H1 (cell line): ENCODE data around the gene GALNT9. TPM values are rescaled to one million over a fixed set of nuclear protein-coding genes. Genes with fewer than 3 reads are reported as not detected.

Experiments used
- CTCF ChIA-PET: fragments of 300-600 bp; sonication (Branson Sonifier 250); formaldehyde crosslinking; loops from one replicate; lab custom pipeline; 2021; ENCODE audit not compliant: partially characterized antibody; lab: Charles Lee
- POLR2A ChIA-PET: fragments of 300-600 bp; sonication (Branson Sonifier 250); formaldehyde crosslinking; loops from one replicate; lab custom pipeline; 2021; ENCODE audit warnings: inconsistent platforms; ENCODE audit not compliant: partially characterized antibody; lab: Charles Lee
- DNase-seq, 2 experiments: peaks; one replicate each; pipeline versions ENCODE4 v3.0.0 to v3.0.0-alpha.2; 2010 to 2022; ENCODE audit warnings: low spot score in 2 of 2, low read depth in 1 of 2, mixed read lengths in 1 of 2
- FAIRE-seq: peaks from 2 replicates; lab custom pipeline; 2011; peaks lifted over from hg19 to GRCh38; lab: Jason Lieb, UNC
- H2AFZ ChIP-seq: 2 replicates; pipeline ENCODE4 v1.8.1; 2012; ENCODE audit warnings: low read length, inconsistent platforms
- H2AK5ac ChIP-seq: 2 replicates; pipeline ENCODE4 v1.6.1; 2013; ENCODE audit warnings: low read depth, low read length
- H2BK120ac ChIP-seq: replicated peaks from 2 replicates; pipeline ENCODE3; 2013; ENCODE audit warnings: low read depth, low read length, inconsistent platforms
- H2BK12ac ChIP-seq: 2 replicates; pipeline ENCODE4 v1.6.1; 2013; ENCODE audit warnings: low read depth, low read length
- H2BK15ac ChIP-seq: 2 replicates; pipeline ENCODE4 v1.6.1; 2013; ENCODE audit warnings: low read length
- H2BK20ac ChIP-seq: 2 replicates; pipeline ENCODE4 v1.6.1; 2013; ENCODE audit warnings: low read length
- H2BK5ac ChIP-seq: 2 replicates; pipeline ENCODE4 v1.6.1; 2013; ENCODE audit warnings: low read depth, low read length
- H3K14ac ChIP-seq: 2 replicates; pipeline ENCODE4 v1.6.1; 2013; ENCODE audit warnings: inconsistent platforms; ENCODE audit not compliant: insufficient read length
- H3K18ac ChIP-seq: 2 replicates; pipeline ENCODE4 v1.6.1; 2013; ENCODE audit warnings: low read length; ENCODE audit errors: extremely low read depth
- H3K23ac ChIP-seq: 2 replicates; pipeline ENCODE4 v1.6.1; 2013; ENCODE audit warnings: inconsistent platforms; ENCODE audit not compliant: insufficient read length
- H3K23me2 ChIP-seq: 2 replicates; pipeline ENCODE4 v1.6.1; 2013; ENCODE audit warnings: low read depth, low read length
- H3K27ac ChIP-seq: 2 replicates; pipeline ENCODE4 v1.6.1; 2011; ENCODE audit warnings: low read depth, low read length, inconsistent platforms
- H3K27me3 ChIP-seq, 4 experiments: replicated peaks in 1 of 4; 1 replicate in 1 of 4; 2 replicates in 3 of 4; pipeline versions ENCODE4 v1.6.1 to v1.8.1; 2011 to 2013; ENCODE audit warnings: low read length in 3 of 4, mild to moderate bottlenecking in 3 of 4, inconsistent platforms in 2 of 4, mixed read lengths in 2 of 4, moderate library complexity in 1 of 4; ENCODE audit not compliant: control insufficient read depth in 3 of 4, insufficient read depth in 3 of 4; ENCODE audit errors: extremely low read depth in 1 of 4
- H3K36me3 ChIP-seq, 4 experiments: 2 replicates each; pipeline versions ENCODE4 v1.6.1 to v1.8.1; 2011 to 2013; ENCODE audit warnings: mild to moderate bottlenecking in 4 of 4, low read length in 3 of 4, moderate library complexity in 2 of 4, control low read depth in 1 of 4, inconsistent platforms in 1 of 4; ENCODE audit not compliant: insufficient read depth in 4 of 4, control insufficient read depth in 2 of 4
- H3K4ac ChIP-seq: replicated peaks from 2 replicates; pipeline ENCODE3; 2013; ENCODE audit warnings: low read length, low read depth, mixed read lengths, inconsistent platforms; ENCODE audit not compliant: insufficient read length
- H3K4me1 ChIP-seq, 4 experiments: replicated peaks in 1 of 4; 1 replicate in 1 of 4; 2 replicates in 3 of 4; pipeline versions ENCODE4 v1.6.1 to v1.8.1; 2011 to 2013; ENCODE audit warnings: low read length in 3 of 4, inconsistent platforms in 2 of 4, mixed read lengths in 1 of 4; ENCODE audit not compliant: insufficient read depth in 4 of 4, control insufficient read depth in 3 of 4
- H3K4me2 ChIP-seq, 2 experiments: 2 replicates each; pipeline versions ENCODE4 v1.6.1 to v1.8.1; 2011 to 2013; ENCODE audit warnings: low read depth in 2 of 2, low read length in 2 of 2, control low read depth in 1 of 2, inconsistent platforms in 1 of 2, mild to moderate bottlenecking in 1 of 2; ENCODE audit not compliant: insufficient read depth in 1 of 2
- H3K4me3 ChIP-seq, 4 experiments: fragments of 200-600, 300-600 bp in 1 of 4; sonication (generic), shearing (Covaris generic), sonication (Bioruptor Twin) in 1 of 4; 2 replicates each; pipeline versions ENCODE4 v1.5.1 to v1.8.1; 2011 to 2016; ENCODE audit warnings: low read length in 4 of 4, low read depth in 3 of 4, control low read depth in 2 of 4, inconsistent platforms in 2 of 4, mild to moderate bottlenecking in 2 of 4, mixed read lengths in 1 of 4, moderate library complexity in 1 of 4; ENCODE audit not compliant: insufficient read depth in 2 of 4; ENCODE audit errors: extremely low read depth in 1 of 4
- H3K56ac ChIP-seq: replicated peaks from 2 replicates; pipeline ENCODE3; 2013; ENCODE audit warnings: low read depth, mild to moderate bottlenecking, mixed read lengths, low read length, inconsistent platforms; ENCODE audit not compliant: insufficient read length
- H3K79me1 ChIP-seq: 2 replicates; pipeline ENCODE4 v1.6.1; 2013; ENCODE audit warnings: low read depth, low read length, control low read depth
- H3K79me2 ChIP-seq, 2 experiments: 2 replicates each; pipeline versions ENCODE4 v1.6.1 to v1.8.1; 2012 to 2013; ENCODE audit warnings: low read length in 2 of 2, mild to moderate bottlenecking in 2 of 2, inconsistent platforms in 1 of 2; ENCODE audit not compliant: insufficient read depth in 2 of 2, control insufficient read depth in 1 of 2
- H3K9ac ChIP-seq, 4 experiments: replicated peaks in 1 of 4; 1 replicate in 1 of 4; 2 replicates in 3 of 4; pipeline versions ENCODE4 v1.6.1 to v1.8.1; 2011 to 2013; ENCODE audit warnings: low read depth in 3 of 4, low read length in 3 of 4, control low read depth in 2 of 4, mild to moderate bottlenecking in 2 of 4, moderate library complexity in 2 of 4, inconsistent platforms in 1 of 4; ENCODE audit errors: extremely low read depth in 1 of 4
- H3K9me3 ChIP-seq, 2 experiments: 2 replicates each; pipeline versions ENCODE4 v1.6.1 to v1.8.1; 2012 to 2013; ENCODE audit warnings: mild to moderate bottlenecking in 2 of 2, moderate library complexity in 2 of 2, control low read depth in 1 of 2, inconsistent platforms in 1 of 2, low read depth in 1 of 2, low read length in 1 of 2, mixed read lengths in 1 of 2; ENCODE audit not compliant: insufficient read depth in 2 of 2
- H4K20me1 ChIP-seq, 2 experiments: replicated peaks in 1 of 2; 2 replicates each; pipeline versions ENCODE3 to v1.8.1; 2011 to 2013; ENCODE audit warnings: inconsistent platforms in 2 of 2, low read length in 2 of 2, mild to moderate bottlenecking in 1 of 2; ENCODE audit not compliant: insufficient read depth in 2 of 2, control insufficient read depth in 1 of 2
- H4K5ac ChIP-seq: 2 replicates; pipeline ENCODE4 v1.6.1; 2013; ENCODE audit warnings: low read length, low read depth, mixed read lengths, inconsistent platforms; ENCODE audit not compliant: insufficient read length
- H4K8ac ChIP-seq: 2 replicates; pipeline ENCODE4 v1.8.0; 2013; ENCODE audit warnings: mild to moderate bottlenecking, moderate library complexity, low read length, inconsistent platforms; ENCODE audit not compliant: insufficient read depth; ENCODE audit errors: extremely low read depth
- H4K91ac ChIP-seq: replicated peaks from 2 replicates; pipeline ENCODE3; 2013; ENCODE audit warnings: low read length, mixed read lengths, inconsistent platforms; ENCODE audit not compliant: insufficient read length
- CHD2 ChIP-seq: IDR thresholded peaks from 2 replicates; pipeline ENCODE4 v1.6.1; 2012; ENCODE audit warnings: low read length, improper control_type of control experiment
- EZH2 ChIP-seq: fragments of 200-600 bp; sonication (generic); IDR thresholded peaks from 2 replicates; pipeline ENCODE4 v1.7.1; 2012; ENCODE audit warnings: low read depth, mild to moderate bottlenecking, moderate library complexity, low read length, inconsistent platforms; ENCODE audit not compliant: severe bottlenecking
- GTF2F1 ChIP-seq: IDR thresholded peaks from 2 replicates; pipeline ENCODE4 v1.6.1; 2012; ENCODE audit warnings: low read depth, low read length, improper control_type of control experiment, borderline replicate concordance
- KDM4A ChIP-seq: IDR thresholded peaks from one replicate; pipeline ENCODE4 v1.7.1; 2012; ENCODE audit warnings: low read depth, mild to moderate bottlenecking, moderate library complexity, low read length, inconsistent platforms; ENCODE audit not compliant: severe bottlenecking
- KDM5A ChIP-seq: fragments of 200-600 bp; IDR thresholded peaks from 2 replicates; pipeline ENCODE4 v1.7.1; 2012; ENCODE audit warnings: mild to moderate bottlenecking, low read length, inconsistent platforms, mixed read lengths
- NRF1 ChIP-seq: IDR thresholded peaks from 2 replicates; pipeline ENCODE4 v1.6.1; 2011; ENCODE audit warnings: mild to moderate bottlenecking, low read depth, low read length, improper control_type of control experiment
- RAD21 ChIP-seq, 2 experiments: IDR thresholded peaks in 1 of 2; conservative IDR thresholded peaks in 1 of 2; 2 replicates each; pipeline ENCODE4 v1.6.1; 2011; ENCODE audit warnings: low read depth in 2 of 2, low read length in 2 of 2, improper control_type of control experiment in 1 of 2, inconsistent platforms in 1 of 2, mild to moderate bottlenecking in 1 of 2, moderate library complexity in 1 of 2
- RBBP5 ChIP-seq: IDR thresholded peaks from 2 replicates; pipeline ENCODE4 v1.7.1; 2012; ENCODE audit warnings: low read depth, mild to moderate bottlenecking, inconsistent platforms, low read length, moderate library complexity, borderline replicate concordance
- RXRA ChIP-seq: IDR thresholded peaks from 2 replicates; pipeline ENCODE4 v1.6.1; 2011; ENCODE audit warnings: low read depth, mild to moderate bottlenecking, low read length, moderate library complexity; ENCODE audit not compliant: insufficient read depth
- SAP30 ChIP-seq: fragments of 300-600 bp; sonication (generic); IDR thresholded peaks from 2 replicates; pipeline ENCODE4 v1.7.1; 2012; ENCODE audit warnings: low read length, moderate library complexity, mild to moderate bottlenecking, inconsistent platforms; ENCODE audit not compliant: insufficient read depth, insufficient replicate concordance
- TEAD4 ChIP-seq: IDR thresholded peaks from 2 replicates; pipeline ENCODE4 v1.6.1; 2012; ENCODE audit warnings: low read depth, low read length, inconsistent platforms, mixed read lengths
- WGBS, 2 experiments: shearing (Covaris generic) in 1 of 2; methylation state at CpG; one replicate each; pipeline versions ENCODE4 v1.1.6 to v1.1.7; 2013 to 2015; ENCODE audit warnings: low lambda C conversion rate in 2 of 2, mixed read lengths in 2 of 2, inconsistent platforms in 1 of 2, low coverage in 1 of 2, missing lambda C conversion rate in 1 of 2; ENCODE audit not compliant: insufficient replicate concordance in 2 of 2, insufficient coverage in 1 of 2, insufficient read length in 1 of 2; ENCODE audit errors: extremely low coverage in 1 of 2, missing lambda C conversion rate in 1 of 2; 5-methylcytosine and 5-hydroxymethylcytosine counted together
- polyA plus RNA-seq, 7 experiments: library from polyadenylated mRNA; depleted of rRNA in 3 of 7; stranded (reverse) in 5 of 7; unstranded in 2 of 7; fragments of >200 nt in 5 of 7; fragments of 200-250 nt in 2 of 7; gene quantifications; 1 replicate in 5 of 7; 2 replicates in 1 of 7; 4 replicates in 1 of 7; pipeline versions ENCODE4 v1.2.1 to v1.2.3, GENCODE V29; 2011 to 2013; ENCODE audit warnings: missing spikeins in 2 of 7, mixed read lengths in 2 of 7
- total RNA-seq: library from RNA; stranded (reverse); fragmentation: NEBNext Ultra II Directional; extraction: Animal tissue kit (Norgen Biotek cat#: 25700); gene quantifications from 2 replicates; pipeline ENCODE4 v1.2.1, GENCODE V29; 2021
- TF ChIP-seq, protein P1 (sequence below): IDR thresholded peaks from 2 replicates; pipeline ENCODE4 v1.6.1; 2012; ENCODE audit warnings: inconsistent platforms
- TF ChIP-seq, protein P2 (sequence below): IDR thresholded peaks from 2 replicates; pipeline ENCODE4 v1.6.1; 2012; ENCODE audit warnings: inconsistent platforms

Gene GALNT9
- total and polyA plus RNA-seq, 2 of the 8 experiments (the other 6 are each of a cell fraction or from before 2014, with no cell fraction given): 2.0 to 3.6 TPM

DNA sequence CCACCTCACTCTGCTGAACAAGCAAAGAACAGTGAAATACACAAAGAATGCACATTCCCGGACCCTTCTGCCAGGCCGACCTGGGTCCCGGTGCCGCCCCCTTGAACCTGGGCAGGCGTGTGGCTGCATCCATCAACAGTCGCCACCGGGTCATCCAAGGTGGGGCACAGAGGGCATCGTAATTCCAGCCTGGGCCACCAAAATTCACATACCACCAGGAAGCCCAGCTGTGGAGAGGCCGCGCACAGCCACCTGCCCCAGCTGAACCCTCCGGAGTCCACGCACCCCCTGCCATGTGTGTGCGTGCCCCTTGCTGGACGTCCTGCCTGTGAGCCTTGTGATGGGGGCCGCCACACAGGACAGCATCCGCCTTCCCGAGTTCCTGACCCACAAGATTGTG, 99.5 kb downstream of the GALNT9 start:
- peaks cover 0 to 8% of the 10 kb centered on the region in 2 experiments for H4K20me1 ChIP-seq
- no peak overlapping the region for H2BK120ac ChIP-seq
- no peak overlapping the region for H4K8ac ChIP-seq
- H2BK5ac ChIP-seq: no peak overlapping the region
- no peaks in the 10 kb centered on the region for H3K79me2 ChIP-seq
- no peak overlapping the region for H3K14ac ChIP-seq
- CTCF ChIA-PET: interaction anchor here (1.1 kb wide), 1 partner anchor 55 kb away, joined by 5 read pairs; no protein-coding TSS in a partner anchor
- H2AFZ ChIP-seq: no peak overlapping the region
- no peak overlapping the region for H3K4me3 ChIP-seq
- H3K18ac ChIP-seq: no peak overlapping the region
- H3K23me2 ChIP-seq: peaks cover 18% of the 10 kb centered on the region; the same call in 1 of the 2 replicates
- 92% methylated on average over 17 of the region's 17 CpGs; no CpG with 5 or more reads in 1 of the 2 experiments for WGBS, 2 experiments
- no peaks in the 10 kb centered on the region for H3K79me1 ChIP-seq
- no peak overlapping the region for H4K91ac ChIP-seq
- no peak overlapping the region for H2BK15ac ChIP-seq
- no peak overlapping the region for H2BK20ac ChIP-seq
- no peak overlapping the region for H2AK5ac ChIP-seq
- no peak for FAIRE-seq
- DNase-seq: no peak
- peaks cover 0 to 8% (median 1%) of the 10 kb centered on the region in 4 experiments; a peak in 4 of 7 replicates for H3K27me3 ChIP-seq
- no peak overlapping the region for H3K4me2 ChIP-seq
- no peaks in the 10 kb centered on the region for H3K4me1 ChIP-seq
- no peak overlapping the region for H3K56ac ChIP-seq
- H3K9me3 ChIP-seq: peaks cover 0 to 10% of the 10 kb centered on the region in 2 experiments; a peak in 1 of 4 replicates
- no peak overlapping the region for H3K4ac ChIP-seq
- POLR2A ChIA-PET: no interaction called here
- no peak overlapping the region for H3K23ac ChIP-seq
- no peak overlapping the region for H3K27ac ChIP-seq
- no peaks in the 10 kb centered on the region for H3K36me3 ChIP-seq
- no peak overlapping the region for H3K9ac ChIP-seq
- no peak overlapping the region for H4K5ac ChIP-seq
- no peak overlapping the region for H2BK12ac ChIP-seq
- TF ChIP-seq EZH2: no peak
- TF ChIP-seq RAD21 (IDR thresholded peaks at IDR 0.05 in 1 of 2, conservative IDR thresholded peaks at IDR 0.05 in 1 of 2; ENCODE audit: low read depth in 2 of 2, low read length in 2 of 2): no peak
- no peak for TF ChIP-seq CHD2
- TF ChIP-seq KDM5A: no peak
- TF ChIP-seq RXRA: no peak
- no peak for TF ChIP-seq NRF1
- no peak for TF ChIP-seq SAP30
- TF ChIP-seq, protein P1, sequence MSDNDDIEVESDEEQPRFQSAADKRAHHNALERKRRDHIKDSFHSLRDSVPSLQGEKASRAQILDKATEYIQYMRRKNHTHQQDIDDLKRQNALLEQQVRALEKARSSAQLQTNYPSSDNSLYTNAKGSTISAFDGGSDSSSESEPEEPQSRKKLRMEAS: no peak
- TF ChIP-seq TEAD4: no peak
- TF ChIP-seq, protein P2, sequence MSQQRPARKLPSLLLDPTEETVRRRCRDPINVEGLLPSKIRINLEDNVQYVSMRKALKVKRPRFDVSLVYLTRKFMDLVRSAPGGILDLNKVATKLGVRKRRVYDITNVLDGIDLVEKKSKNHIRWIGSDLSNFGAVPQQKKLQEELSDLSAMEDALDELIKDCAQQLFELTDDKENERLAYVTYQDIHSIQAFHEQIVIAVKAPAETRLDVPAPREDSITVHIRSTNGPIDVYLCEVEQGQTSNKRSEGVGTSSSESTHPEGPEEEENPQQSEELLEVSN: no peak
- no peak for TF ChIP-seq KDM4A
- TF ChIP-seq GTF2F1: no peak
- no peak for TF ChIP-seq RBBP5
